ENCODE data around the gene SLF1.

SLF1 gene

GRCh38 chr5:94745786-94746730 lies 127.6 kb downstream of the SLF1 start:
- no peak for DNase-seq (ENCODE audit: extremely low read depth, low read depth)
- no peak for TF ChIP-seq CTCF (IDR thresholded peaks at IDR 0.05; ENCODE audit: low read depth, low read length, missing control alignments)
- no peak overlapping the region for H3K4me3 ChIP-seq (replicated peaks; ENCODE audit: low read depth, low read length)

- H3K4me3 ChIP-seq (replicated peaks; ENCODE audit: low read depth, low read length): no peak overlapping the region
- TF ChIP-seq CTCF (IDR thresholded peaks at IDR 0.05; ENCODE audit: low read depth, low read length, missing control alignments): no peak
- no peak for DNase-seq (ENCODE audit: extremely low read depth, low read depth)
These were observed 128.3 kb downstream of the SLF1 start for GRCh38 chr5:94746731-94747124.

Measured in HFF-Myc (cell line).